HG03196 (cell line): ENCODE measurements around the gene PARVG.

Experiments
- ATAC-seq: cut with Tn5 transposase; IDR thresholded peaks from one replicate; pipeline ENCODE4 v1.9.1; 2021; ENCODE audit not compliant: unreplicated experiment

Gene PARVG

GRCh38 chr22:44154436-44154942 is 26.2 kb upstream of the PARVG start:
- no peak for ATAC-seq

- no peak for ATAC-seq
These were observed 25.6 kb upstream of the PARVG start for GRCh38 chr22:44155115-44155514.

GRCh38 chr22:44157916-44158618 is 22.7 kb upstream of the PARVG start:
- no peak for ATAC-seq

- ATAC-seq = no peak
These were observed 21.9 kb upstream of the PARVG start for GRCh38 chr22:44158816-44159215.

- ATAC-seq = no peak
These were observed 21.5 kb upstream of the PARVG start for GRCh38 chr22:44159221-44159620.

GRCh38 chr22:44159811-44160210 is 20.9 kb upstream of the PARVG start:
- no peak for ATAC-seq

GRCh38 chr22:44160421-44160820 is 20.3 kb upstream of the PARVG start:
- no peak for ATAC-seq

- no peak for ATAC-seq
These were observed 19.1 kb upstream of the PARVG start for GRCh38 chr22:44161673-44162072.

- no peak for ATAC-seq
These were observed 17.8 kb upstream of the PARVG start for GRCh38 chr22:44162960-44163359.

- ATAC-seq = no peak
These were observed 17.2 kb upstream of the PARVG start for GRCh38 chr22:44163536-44163935.

GRCh38 chr22:44164031-44164430 is 16.7 kb upstream of the PARVG start:
- no peak for ATAC-seq

- no peak for ATAC-seq
These were observed 15.3 kb upstream of the PARVG start for GRCh38 chr22:44165286-44165874.

GRCh38 chr22:44166498-44167276 is 14.0 kb upstream of the PARVG start:
- ATAC-seq = no peak

- no peak for ATAC-seq
These were observed 13.2 kb upstream of the PARVG start for GRCh38 chr22:44167501-44167900.

GRCh38 chr22:44168206-44168605 is 12.5 kb upstream of the PARVG start:
- ATAC-seq = no peak

GRCh38 chr22:44170470-44170869 is 10.3 kb upstream of the PARVG start:
- no peak for ATAC-seq

- no peak for ATAC-seq
These were observed 9.2 kb upstream of the PARVG start for GRCh38 chr22:44171561-44171960.

- no peak for ATAC-seq
These were observed 8.2 kb upstream of the PARVG start for GRCh38 chr22:44172370-44173108.

- ATAC-seq = no peak
These were observed 7.6 kb upstream of the PARVG start for GRCh38 chr22:44173154-44173553.

GRCh38 chr22:44175676-44176075 is 5.0 kb upstream of the PARVG start:
- ATAC-seq = no peak
